Mucosa of rectum (tissue), 2 donors: ENCODE data around the gene CLDN9.

Source experiments
- H3K27ac ChIP-seq, 2 donors: one replicate each; pipeline ENCODE4 v1.7.0; 2013; ENCODE audit warnings: inconsistent platforms in 2 of 2, low read depth in 2 of 2, low read length in 2 of 2
- H3K27me3 ChIP-seq, 2 donors: one replicate each; pipeline ENCODE4 v1.7.0; 2013; ENCODE audit warnings: low read length in 2 of 2; ENCODE audit not compliant: control insufficient read depth in 2 of 2, insufficient read depth in 2 of 2
- H3K36me3 ChIP-seq, 2 donors: one replicate each; pipeline ENCODE4 v1.7.0; 2013; ENCODE audit warnings: low read length in 2 of 2; ENCODE audit not compliant: control insufficient read depth in 2 of 2, insufficient read depth in 2 of 2
- H3K4me1 ChIP-seq, 2 donors: one replicate each; pipeline ENCODE4 v1.7.0; 2013; ENCODE audit warnings: low read length in 2 of 2, mild to moderate bottlenecking in 1 of 2; ENCODE audit not compliant: control insufficient read depth in 2 of 2, insufficient read depth in 2 of 2
- H3K4me3 ChIP-seq, 2 donors: one replicate each; pipeline ENCODE4 v1.7.0; 2013; ENCODE audit warnings: low read length in 2 of 2
- H3K9ac ChIP-seq, 2 donors: one replicate each; pipeline ENCODE4 v1.7.0; 2013; ENCODE audit warnings: low read length in 2 of 2, low read depth in 1 of 2, mild to moderate bottlenecking in 1 of 2
- H3K9me3 ChIP-seq, 2 donors: one replicate each; pipeline ENCODE4 v1.7.0; 2013; ENCODE audit warnings: low read length in 2 of 2; ENCODE audit not compliant: control insufficient read depth in 2 of 2
- donor health status: healthy.
- donor health status: Normal muscosa, but diverticular disease.

Gene CLDN9

DNA sequence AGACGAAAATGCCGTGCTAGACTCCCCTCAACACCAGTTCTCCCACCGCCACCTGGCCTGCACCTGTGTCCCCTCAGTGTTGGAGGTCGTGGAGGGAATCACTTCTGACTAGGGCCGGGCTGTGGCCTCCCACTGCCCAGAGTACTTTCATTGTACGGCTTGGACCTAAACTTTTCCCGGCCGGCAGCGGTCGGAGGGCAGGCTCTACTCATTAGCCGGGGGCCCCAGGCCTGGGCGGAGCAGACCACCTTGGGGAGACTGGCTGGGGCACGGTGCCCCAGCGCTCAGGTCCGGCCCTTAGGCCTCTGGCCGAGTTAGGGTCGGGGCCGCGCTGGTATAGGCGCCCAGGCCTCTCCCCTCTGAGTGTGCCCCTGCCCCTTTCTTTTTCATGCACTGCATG lies 4.6 kb downstream of the CLDN9 start:
- Histone ChIP-seq H3K27ac (no peak overlapping the region), H3K4me3 (no peak overlapping the region), H3K9me3 (no peaks in the 10 kb centered on the region), H3K9ac (no peak overlapping the region), H3K36me3 (no peaks in the 10 kb centered on the region), H3K4me1 (peaks cover 23 to 28% of the 10 kb centered on the region in 2 donors), H3K27me3 (peaks cover 0 to 5% of the 10 kb centered on the region in 2 donors)

DNA sequence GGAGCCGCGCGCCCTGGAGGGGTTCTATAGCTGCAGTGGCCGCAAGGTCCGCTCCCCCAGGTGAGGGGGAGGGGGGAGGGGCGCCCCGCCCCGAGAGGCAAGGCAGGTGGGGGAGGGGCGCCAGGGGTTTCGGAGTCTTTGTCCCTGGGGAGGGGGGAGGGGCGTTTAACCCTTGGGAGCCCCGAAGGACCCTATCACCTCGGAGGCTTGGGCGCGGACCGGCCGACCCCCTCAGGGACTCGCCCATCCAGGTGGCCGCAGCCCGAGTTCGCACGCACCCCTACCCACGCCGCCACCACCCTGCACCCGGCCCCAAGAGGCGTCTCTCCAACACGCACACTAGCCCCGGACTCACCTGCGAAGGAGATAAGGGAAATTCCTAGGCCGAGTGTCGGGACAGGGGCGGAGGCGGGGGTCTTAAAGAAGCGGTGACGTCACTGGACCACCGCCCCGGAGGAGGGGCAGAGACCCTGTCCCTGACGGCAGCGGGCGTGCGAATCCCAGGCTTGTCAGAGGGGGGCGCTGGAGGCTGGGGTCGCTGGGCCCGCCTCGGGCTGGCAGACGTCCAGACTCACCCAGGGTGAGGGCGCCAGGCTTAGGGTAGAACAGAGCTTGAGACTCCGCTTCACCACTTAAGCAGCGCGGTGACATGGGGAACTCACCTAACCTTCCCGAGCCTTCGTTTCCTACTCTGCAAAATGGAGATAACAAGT lies 5.2 kb downstream of the CLDN9 start, which contains the start of gene CLDN6:
Gene CLDN6 (minus strand): TSS at position 390 of the 713 bp plus-strand sequence. CDS start 2,162 bp downstream, outside the sequence.
- Histone ChIP-seq H3K27me3 (peaks cover 0 to 5% of the 10 kb centered on the region in 2 donors), H3K36me3 (no peaks in the 10 kb centered on the region), H3K4me1 (peaks cover 29 to 31% of the 10 kb centered on the region in 2 donors), H3K9ac (peak within 1 kb of the TSS in 1 of 2 donors; percentile 20), H3K4me3 (no peak within 1 kb of the TSS), H3K27ac (no peak within 1 kb of the TSS), H3K9me3 (no peaks in the 10 kb centered on the region)

GRCh38 chr16:3019594-3020246 lies 7.0 kb downstream of the CLDN9 start:
- peaks cover 36 to 37% of the 10 kb centered on the region in 2 donors for H3K4me1 ChIP-seq
- H3K27me3 ChIP-seq, result peaks cover 0 to 5% of the 10 kb centered on the region in 2 donors
- peak overlapping the region; percentile 64 to 73 for H3K4me3 ChIP-seq
- peak overlapping the region in 1 of 2 donors; percentile 79 for H3K27ac ChIP-seq
- no peak overlapping the region for H3K9ac ChIP-seq
- H3K9me3 ChIP-seq, result no peaks in the 10 kb centered on the region
- H3K36me3 ChIP-seq, result no peaks in the 10 kb centered on the region

- H3K9me3 ChIP-seq, result no peaks in the 10 kb centered on the region
- no peaks in the 10 kb centered on the region for H3K36me3 ChIP-seq
- H3K9ac ChIP-seq, result peak within 1 kb of the TSS; percentile 68 to 84
- H3K4me3 ChIP-seq, result peak within 1 kb of the TSS; percentile 75 to 84
- H3K27me3 ChIP-seq, result peaks cover 0 to 5% of the 10 kb centered on the region in 2 donors
- peaks cover 36 to 37% of the 10 kb centered on the region in 2 donors for H3K4me1 ChIP-seq
- H3K27ac ChIP-seq, result peak within 1 kb of the TSS; percentile 79 to 90
Observed at GRCh38 chr16:3020247-3020603, 7.5 kb downstream of the CLDN9 start, which contains the start of gene TNFRSF12A. Gene TNFRSF12A (plus strand): TSS chr16:3020368. CDS start chr16:3020398, 30 bp downstream.

DNA sequence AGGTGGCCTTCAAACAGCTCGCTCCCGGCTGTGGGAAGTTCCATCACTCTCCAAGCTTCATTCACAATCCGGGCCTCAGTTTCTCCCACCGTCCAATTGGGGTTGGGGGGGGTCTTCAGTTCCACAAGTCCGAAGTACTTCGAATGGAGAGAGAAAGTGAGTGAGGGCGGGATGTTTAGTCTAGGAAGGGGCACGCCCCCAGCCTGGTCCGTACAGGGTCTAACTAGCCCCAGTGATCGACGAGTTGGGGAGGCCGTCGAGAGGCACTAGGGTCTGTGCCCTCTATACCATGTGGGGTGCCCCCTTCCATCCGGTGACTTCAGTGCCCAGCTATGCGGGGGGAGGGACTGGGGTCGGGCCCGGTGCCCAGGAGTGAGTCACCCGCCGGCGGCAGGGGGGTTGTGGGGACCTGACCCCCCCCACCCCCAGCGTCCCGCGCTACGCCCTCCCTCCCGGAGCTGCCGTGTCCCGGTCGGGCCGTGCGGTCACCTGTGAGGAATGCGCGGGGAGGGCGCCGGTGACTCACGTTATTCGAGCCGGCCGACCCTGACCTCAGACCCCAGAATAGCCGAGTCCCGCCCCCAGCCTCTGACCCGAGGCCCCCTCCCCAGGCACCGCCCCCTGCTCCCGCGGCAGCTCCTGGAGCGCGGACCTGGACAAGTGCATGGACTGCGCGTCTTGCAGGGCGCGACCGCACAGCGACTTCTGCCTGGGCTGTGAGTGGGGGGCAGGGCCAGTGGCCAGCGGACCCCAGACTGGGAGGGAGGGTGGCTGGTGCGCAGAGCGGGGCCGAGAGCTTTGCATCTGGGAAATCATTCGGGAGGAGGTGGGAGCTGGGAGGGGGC lies 8.1 kb downstream of the CLDN9 start:
- H3K36me3 ChIP-seq, result no peaks in the 10 kb centered on the region
- peak overlapping the region; percentile 68 to 84 for H3K9ac ChIP-seq
- no peaks in the 10 kb centered on the region for H3K9me3 ChIP-seq
- H3K27ac ChIP-seq, result peak overlapping the region; percentile 79 to 90
- H3K4me1 ChIP-seq, result peaks cover 36 to 37% of the 10 kb centered on the region in 2 donors
- peak overlapping the region; percentile 75 to 84 for H3K4me3 ChIP-seq
- peaks cover 0 to 5% of the 10 kb centered on the region in 2 donors for H3K27me3 ChIP-seq

DNA sequence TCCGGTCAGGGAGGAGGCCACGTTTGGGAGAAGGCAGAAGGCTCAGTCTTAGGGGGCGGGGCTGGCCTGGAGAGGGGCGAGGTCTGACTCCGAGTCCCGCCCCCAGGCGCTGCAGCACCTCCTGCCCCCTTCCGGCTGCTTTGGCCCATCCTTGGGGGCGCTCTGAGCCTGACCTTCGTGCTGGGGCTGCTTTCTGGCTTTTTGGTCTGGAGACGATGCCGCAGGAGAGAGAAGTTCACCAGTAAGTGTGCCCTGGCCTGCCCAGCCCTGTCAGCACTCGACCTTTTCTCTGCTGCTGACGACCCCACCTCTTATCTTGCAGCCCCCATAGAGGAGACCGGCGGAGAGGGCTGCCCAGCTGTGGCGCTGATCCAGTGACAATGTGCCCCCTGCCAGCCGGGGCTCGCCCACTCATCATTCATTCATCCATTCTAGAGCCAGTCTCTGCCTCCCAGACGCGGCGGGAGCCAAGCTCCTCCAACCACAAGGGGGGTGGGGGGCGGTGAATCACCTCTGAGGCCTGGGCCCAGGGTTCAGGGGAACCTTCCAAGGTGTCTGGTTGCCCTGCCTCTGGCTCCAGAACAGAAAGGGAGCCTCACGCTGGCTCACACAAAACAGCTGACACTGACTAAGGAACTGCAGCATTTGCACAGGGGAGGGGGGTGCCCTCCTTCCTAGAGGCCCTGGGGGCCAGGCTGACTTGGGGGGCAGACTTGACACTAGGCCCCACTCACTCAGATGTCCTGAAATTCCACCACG lies 8.9 kb downstream of the CLDN9 start:
- no peaks in the 10 kb centered on the region for H3K9me3 ChIP-seq
- H3K27ac ChIP-seq, result peak overlapping the region; percentile 79 to 90
- H3K4me3 ChIP-seq, result peak overlapping the region; percentile 65 to 84
- H3K4me1 ChIP-seq, result peaks cover 36 to 37% of the 10 kb centered on the region in 2 donors
- H3K27me3 ChIP-seq, result peaks cover 0 to 5% of the 10 kb centered on the region in 2 donors
- peak overlapping the region in 1 of 2 donors; percentile 84 for H3K9ac ChIP-seq
- peaks cover 5 to 7% of the 10 kb centered on the region in 2 donors for H3K36me3 ChIP-seq

DNA sequence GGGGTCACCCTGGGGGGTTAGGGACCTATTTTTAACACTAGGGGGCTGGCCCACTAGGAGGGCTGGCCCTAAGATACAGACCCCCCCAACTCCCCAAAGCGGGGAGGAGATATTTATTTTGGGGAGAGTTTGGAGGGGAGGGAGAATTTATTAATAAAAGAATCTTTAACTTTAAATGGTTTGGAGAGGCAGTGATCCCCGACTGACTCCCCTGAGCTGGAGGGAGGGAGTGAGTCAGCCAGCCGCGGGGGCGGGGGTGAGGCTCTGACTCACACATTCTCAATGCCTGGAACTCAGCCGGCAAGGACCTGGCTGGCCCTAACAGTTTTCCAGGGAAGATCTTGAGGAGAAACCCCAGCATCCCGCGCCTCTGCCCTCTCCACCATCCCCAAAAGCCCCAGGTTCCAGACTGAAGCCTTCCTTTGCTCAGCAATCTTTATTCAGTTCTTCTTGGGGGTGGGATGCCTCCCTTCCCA lies 9.5 kb downstream of the CLDN9 start:
- H3K36me3 ChIP-seq, result peaks cover 11 to 14% of the 10 kb centered on the region in 2 donors
- peak overlapping the region; percentile 90 to 92 for H3K27ac ChIP-seq
- peak overlapping the region; percentile 42 to 94 for H3K4me3 ChIP-seq
- peak overlapping the region in 1 of 2 donors; percentile 90 for H3K9ac ChIP-seq
- peaks cover 0 to 5% of the 10 kb centered on the region in 2 donors for H3K27me3 ChIP-seq
- H3K9me3 ChIP-seq, result no peaks in the 10 kb centered on the region
- peaks cover 36 to 37% of the 10 kb centered on the region in 2 donors for H3K4me1 ChIP-seq

GRCh38 chr16:3022684-3023414 lies 10.1 kb downstream of the CLDN9 start:
- Histone ChIP-seq H3K9ac (peak overlapping the region; percentile 32 to 90), H3K4me1 (peaks cover 38 to 40% of the 10 kb centered on the region in 2 donors), H3K27me3 (peaks cover 0 to 5% of the 10 kb centered on the region in 2 donors), H3K36me3 (peaks cover 11 to 16% of the 10 kb centered on the region in 2 donors), H3K9me3 (no peaks in the 10 kb centered on the region), H3K27ac (peak overlapping the region; percentile 90 to 92), H3K4me3 (peak overlapping the region; percentile 84 to 94)

DNA sequence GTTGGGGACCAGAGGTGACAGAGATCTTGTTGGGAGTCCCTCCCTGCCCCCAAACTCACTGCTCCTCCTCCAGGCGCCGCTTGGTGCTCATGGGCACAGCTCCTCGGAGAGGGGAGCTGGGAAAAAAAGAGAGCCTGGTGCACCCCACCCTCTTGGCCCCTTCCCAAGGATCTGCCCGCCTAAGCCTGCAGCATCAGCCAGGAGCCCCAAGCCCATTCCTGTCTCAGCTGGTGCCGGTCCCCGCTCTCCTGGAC lies 10.6 kb downstream of the CLDN9 start:
- Histone ChIP-seq H3K9ac (peak overlapping the region; percentile 79 to 90), H3K27ac (peak overlapping the region; percentile 90 to 92), H3K4me1 (peaks cover 37 to 38% of the 10 kb centered on the region in 2 donors), H3K36me3 (peaks cover 11 to 16% of the 10 kb centered on the region in 2 donors), H3K4me3 (peak overlapping the region; percentile 84 to 94), H3K27me3 (peaks cover 0 to 3% of the 10 kb centered on the region in 2 donors), H3K9me3 (no peaks in the 10 kb centered on the region)
